HCT116 (cell line): ENCODE results near the gene ZWILCH. TPM values are rescaled to one million over a fixed set of nuclear protein-coding genes. Genes with fewer than 3 reads are reported as not detected.

Experiments used
- ATAC-seq: fragments of 200-7000 bp; cut with Tn5 transposase; 2 replicates; pipeline ENCODE4 v1.9.1; 2020; ENCODE audit warnings: mild to moderate bottlenecking, moderate library complexity
- BruUV-seq: library from RNA; stranded (reverse); fragments of 400-500 nt; replicated peaks from 2 replicates; lab custom pipeline; 2021; lab: Mats Ljungman, UMichigan
- CTCF ChIA-PET: fragments of 300-600 bp; sonication (Branson Sonifier 250); formaldehyde crosslinking; loops from one replicate; lab custom pipeline; 2021; ENCODE audit warnings: antibody characterized with exemption; lab: Charles Lee
- POLR2A ChIA-PET: fragments of 300-600, 350-600 bp; sonication (Branson Sonifier 250); formaldehyde crosslinking; loops from one replicate; lab custom pipeline; 2021; ENCODE audit warnings: antibody characterized with exemption; lab: Charles Lee
- RAD21 ChIA-PET, 2 experiments: fragments of 300-600 bp; sonication (Branson Sonifier 250); formaldehyde crosslinking; loops; one replicate each; lab custom pipeline; 2023; ENCODE audit warnings: low total read pairs in 2 of 2; ENCODE audit not compliant: uncharacterized antibody in 2 of 2, unreplicated experiment in 2 of 2, low non-redundant PET in 1 of 2; lab: Charles Lee
- DNase-seq: peaks from one replicate; pipeline ENCODE4 v3.0.0-alpha.2; 2010; ENCODE audit warnings: low read depth, low spot score
- H2AFZ ChIP-seq: fragments of 200-600 bp; shearing (Covaris generic), sonication (generic); 2 replicates; pipeline ENCODE4 v1.6.1; 2017; ENCODE audit warnings: low read depth, mixed run types, mixed read lengths, antibody characterized with exemption, low read length; ENCODE audit not compliant: poor library complexity, severe bottlenecking
- H3K27ac ChIP-seq: 2 replicates; pipeline ENCODE4 v1.5.1; 2012; ENCODE audit warnings: low read depth, low read length
- H3K27me3 ChIP-seq: fragments of 200-600 bp; sonication (generic); 2 replicates; pipeline ENCODE4 v1.6.1; 2016; ENCODE audit warnings: mixed run types, low read length, mixed read lengths; ENCODE audit not compliant: insufficient read depth
- H3K36me3 ChIP-seq, 2 experiments: fragments of 200-500 bp in 1 of 2; fragments of 200-600 bp in 1 of 2; sonication (Bioruptor generic) in 1 of 2; sonication (generic) in 1 of 2; 2 replicates each; pipeline versions ENCODE4 v1.5.1 to v1.6.1; 2014 to 2016; ENCODE audit warnings: low read length in 2 of 2, inconsistent platforms in 1 of 2, mixed read lengths in 1 of 2, mixed run types in 1 of 2; ENCODE audit not compliant: insufficient read depth in 2 of 2, control insufficient read depth in 1 of 2
- H3K4me1 ChIP-seq, 2 experiments: fragments of 200-600 bp in 1 of 2; sonication (generic) in 1 of 2; 2 replicates each; pipeline versions ENCODE4 v1.5.1 to v1.6.1; 2012 to 2017; ENCODE audit warnings: low read length in 2 of 2, inconsistent platforms in 1 of 2, mild to moderate bottlenecking in 1 of 2, mixed read lengths in 1 of 2, mixed run types in 1 of 2, moderate library complexity in 1 of 2; ENCODE audit not compliant: insufficient read depth in 2 of 2, control insufficient read depth in 1 of 2
- H3K4me2 ChIP-seq: fragments of 200-600 bp; sonication (generic); 2 replicates; pipeline ENCODE4 v1.6.1; 2017; ENCODE audit warnings: mixed run types, low read length, mixed read lengths
- H3K4me3 ChIP-seq, 2 experiments: fragments of 200-600 bp in 1 of 2; sonication (generic) in 1 of 2; replicated peaks in 1 of 2; 2 replicates each; pipeline ENCODE4 v1.5.1; 2011 to 2016; ENCODE audit warnings: low read length in 2 of 2, control low read depth in 1 of 2, low read depth in 1 of 2, mild to moderate bottlenecking in 1 of 2, mixed read lengths in 1 of 2, mixed run types in 1 of 2
- H3K79me2 ChIP-seq: fragments of 200-600 bp; sonication (generic); 2 replicates; pipeline ENCODE4 v1.6.1; 2017; ENCODE audit warnings: mild to moderate bottlenecking, mixed run types, low read length, moderate library complexity, mixed read lengths; ENCODE audit not compliant: insufficient read depth
- H3K9ac ChIP-seq: fragments of 200-600 bp; sonication (generic); 2 replicates; pipeline ENCODE4 v1.6.1; 2016; ENCODE audit warnings: low read length, mixed read lengths
- H3K9me2 ChIP-seq: fragments of 200-600 bp; sonication (generic), shearing (Covaris generic); 2 replicates; pipeline ENCODE4 v1.6.1; 2017; ENCODE audit warnings: mixed run types, mild to moderate bottlenecking, moderate library complexity; ENCODE audit not compliant: insufficient read depth
- H3K9me3 ChIP-seq, 2 experiments: fragments of 200-500 bp in 1 of 2; fragments of 200-600 bp in 1 of 2; sonication (Bioruptor generic) in 1 of 2; sonication (generic) in 1 of 2; 2 replicates each; pipeline ENCODE4 v1.6.1; 2014 to 2017; ENCODE audit warnings: low read length in 2 of 2, mixed read lengths in 2 of 2, inconsistent platforms in 1 of 2, low read depth in 1 of 2, mild to moderate bottlenecking in 1 of 2, mixed run types in 1 of 2, moderate library complexity in 1 of 2; ENCODE audit not compliant: control insufficient read depth in 1 of 2, insufficient read depth in 1 of 2
- H4K20me1 ChIP-seq: fragments of 200-600 bp; sonication (generic), shearing (Covaris generic); 2 replicates; pipeline ENCODE4 v1.6.1; 2017; ENCODE audit warnings: mixed run types, mild to moderate bottlenecking, moderate library complexity; ENCODE audit not compliant: insufficient read depth
- CBX3 ChIP-seq: IDR thresholded peaks from 2 replicates; pipeline ENCODE4 v1.6.1; 2012; ENCODE audit warnings: low read depth
- CEBPB ChIP-seq: IDR thresholded peaks from 2 replicates; pipeline ENCODE4 v1.6.1; 2012; ENCODE audit warnings: low read depth
- EZH2 ChIP-seq: fragments of 200-600 bp; sonication (generic); IDR thresholded peaks from 2 replicates; pipeline ENCODE4 v1.6.1; 2017; ENCODE audit warnings: antibody characterized with exemption, mixed run types
- EZH2phosphoT487 ChIP-seq: fragments of 200-600 bp; IDR thresholded peaks from 2 replicates; pipeline ENCODE4 v1.6.1; 2018; ENCODE audit warnings: antibody characterized with exemption, borderline replicate concordance
- FOSL1 ChIP-seq: IDR thresholded peaks from 2 replicates; pipeline ENCODE4 v1.6.1; 2012; ENCODE audit warnings: low read depth
- JUND ChIP-seq: IDR thresholded peaks from 2 replicates; pipeline ENCODE4 v1.6.1; 2012
- POLR2A ChIP-seq: IDR thresholded peaks from 2 replicates; pipeline ENCODE4 v1.7.0; 2011; ENCODE audit warnings: borderline replicate concordance; ENCODE audit not compliant: insufficient read depth, insufficient read length; ENCODE audit errors: extremely low read depth
- POLR2AphosphoS5 ChIP-seq: IDR thresholded peaks from 2 replicates; pipeline ENCODE4 v1.6.1; 2011; ENCODE audit warnings: mild to moderate bottlenecking, low read depth, low read length, moderate library complexity
- RAD21 ChIP-seq: IDR thresholded peaks from 2 replicates; pipeline ENCODE4 v1.6.1; 2012; ENCODE audit warnings: low read depth, mild to moderate bottlenecking
- SP1 ChIP-seq: IDR thresholded peaks from 2 replicates; pipeline ENCODE4 v1.6.1; 2012; ENCODE audit warnings: low read depth
- SRF ChIP-seq: IDR thresholded peaks from 2 replicates; pipeline ENCODE4 v1.6.1; 2012; ENCODE audit warnings: low read depth
- TCF7L2 ChIP-seq: IDR thresholded peaks from 2 replicates; pipeline ENCODE4 v1.7.0; 2011; ENCODE audit warnings: borderline replicate concordance, inconsistent platforms; ENCODE audit not compliant: insufficient read depth, insufficient read length; ENCODE audit errors: extremely low read depth
- YY1 ChIP-seq: IDR thresholded peaks from 2 replicates; pipeline ENCODE4 v1.6.1; 2011; ENCODE audit warnings: low read length, low read depth, moderate library complexity, mild to moderate bottlenecking; ENCODE audit not compliant: insufficient replicate concordance; ENCODE audit errors: extremely low read depth
- ZFX ChIP-seq: fragments of 450-650 bp; IDR thresholded peaks from 2 replicates; pipeline ENCODE4 v1.6.1; 2017
- ZNF274 ChIP-seq: fragments of 200-500 bp; sonication (Bioruptor generic); IDR thresholded peaks from 2 replicates; pipeline ENCODE4 v1.6.1; 2014; ENCODE audit warnings: mild to moderate bottlenecking, low read depth, low read length, inconsistent platforms
- intact Hi-C: fragments of 100-400 bp; cut with micrococcal nuclease; formaldehyde crosslinking; loops from 2 replicates; pipeline ENCODE4 v1.10.0; 2022
- total RNA-seq: library from RNA; stranded (reverse); gene quantifications from one replicate; pipeline ENCODE4 v1.2.1, GENCODE V29; 2021; ENCODE audit not compliant: unreplicated experiment
- TF ChIP-seq, protein P1 (sequence below), 3 experiments: fragments of 200-600 bp in 1 of 3; sonication (generic) in 1 of 3; IDR thresholded peaks in 2 of 3; conservative IDR thresholded peaks in 1 of 3; 2 replicates each; pipeline ENCODE4 v1.5.1; 2012 to 2017; ENCODE audit warnings: low read depth in 2 of 3, low read length in 2 of 3, antibody characterized with exemption in 1 of 3, borderline replicate concordance in 1 of 3, control low read depth in 1 of 3, mild to moderate bottlenecking in 1 of 3, mixed read lengths in 1 of 3, mixed run types in 1 of 3, moderate library complexity in 1 of 3; ENCODE audit not compliant: insufficient read depth in 1 of 3
- TF ChIP-seq, protein P2 (sequence below): IDR thresholded peaks from 2 replicates; pipeline ENCODE4 v1.6.1; 2012; ENCODE audit warnings: low read depth
- TF ChIP-seq, protein P3 (sequence below): IDR thresholded peaks from 2 replicates; pipeline ENCODE4 v1.6.1; 2011; ENCODE audit warnings: mild to moderate bottlenecking, low read length, moderate library complexity; ENCODE audit not compliant: insufficient replicate concordance; ENCODE audit errors: extremely low read depth

The ZWILCH gene
- total RNA-seq, 1 experiment from 2014 or later: 25.8 TPM

DNA sequence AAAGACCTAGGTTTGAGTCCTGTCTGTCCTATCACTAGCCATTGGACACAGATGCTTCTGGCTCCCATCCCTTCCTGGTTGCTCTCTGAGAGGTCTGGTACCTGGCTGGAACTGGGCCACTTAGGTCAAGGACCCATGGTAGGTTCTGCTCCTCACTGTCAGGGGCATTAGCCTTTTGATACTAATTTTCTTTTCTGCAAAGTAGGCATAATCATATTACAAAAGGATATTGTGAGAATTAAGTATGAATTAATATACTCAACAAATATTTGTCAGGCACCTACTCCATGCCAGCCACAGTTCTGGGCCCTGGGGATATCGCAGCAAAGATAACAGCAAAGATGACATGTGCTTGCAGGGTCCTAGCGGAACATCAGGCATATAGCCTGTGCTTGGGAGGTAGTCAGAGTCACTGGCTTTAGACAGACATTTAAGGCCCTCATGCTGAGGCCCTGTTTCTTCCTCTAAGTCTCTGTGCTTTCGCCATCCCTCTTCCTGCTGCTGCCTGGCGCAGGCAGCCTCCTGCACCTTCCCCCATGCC lies 86.3 kb downstream of the ZWILCH start:
- DNase-seq: no peak
- no peaks in the 10 kb centered on the region for H3K9me3 ChIP-seq
- intact Hi-C loops: no loop called here
- BruUV-seq: no TSS peak
- H3K4me2 ChIP-seq: no peak overlapping the region
- no peaks in the 10 kb centered on the region for H4K20me1 ChIP-seq
- H3K9me2 ChIP-seq: no peaks in the 10 kb centered on the region
- POLR2A ChIA-PET: no interaction called here
- H3K36me3 ChIP-seq: no peaks in the 10 kb centered on the region
- TF ChIP-seq, protein P1, sequence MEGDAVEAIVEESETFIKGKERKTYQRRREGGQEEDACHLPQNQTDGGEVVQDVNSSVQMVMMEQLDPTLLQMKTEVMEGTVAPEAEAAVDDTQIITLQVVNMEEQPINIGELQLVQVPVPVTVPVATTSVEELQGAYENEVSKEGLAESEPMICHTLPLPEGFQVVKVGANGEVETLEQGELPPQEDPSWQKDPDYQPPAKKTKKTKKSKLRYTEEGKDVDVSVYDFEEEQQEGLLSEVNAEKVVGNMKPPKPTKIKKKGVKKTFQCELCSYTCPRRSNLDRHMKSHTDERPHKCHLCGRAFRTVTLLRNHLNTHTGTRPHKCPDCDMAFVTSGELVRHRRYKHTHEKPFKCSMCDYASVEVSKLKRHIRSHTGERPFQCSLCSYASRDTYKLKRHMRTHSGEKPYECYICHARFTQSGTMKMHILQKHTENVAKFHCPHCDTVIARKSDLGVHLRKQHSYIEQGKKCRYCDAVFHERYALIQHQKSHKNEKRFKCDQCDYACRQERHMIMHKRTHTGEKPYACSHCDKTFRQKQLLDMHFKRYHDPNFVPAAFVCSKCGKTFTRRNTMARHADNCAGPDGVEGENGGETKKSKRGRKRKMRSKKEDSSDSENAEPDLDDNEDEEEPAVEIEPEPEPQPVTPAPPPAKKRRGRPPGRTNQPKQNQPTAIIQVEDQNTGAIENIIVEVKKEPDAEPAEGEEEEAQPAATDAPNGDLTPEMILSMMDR (IDR thresholded peaks at IDR 0.05 in 2 of 3, conservative IDR thresholded peaks at IDR 0.05 in 1 of 3; ENCODE audit: borderline replicate concordance in 1 of 3, insufficient read depth in 1 of 3, low read depth in 2 of 3, low read length in 2 of 3): no peak
- TF ChIP-seq CBX3 (no peak), EZH2phosphoT487 (no peak), SRF (no peak), JUND (no peak), POLR2AphosphoS5 (no peak), POLR2A (no peak), CEBPB (no peak), FOSL1 (no peak), TCF7L2 (no peak), EZH2 (no peak), ZNF274 (no peak), YY1 (no peak), SP1 (no peak), RAD21 (no peak), ZFX (no peak)
- TF ChIP-seq, protein P2, sequence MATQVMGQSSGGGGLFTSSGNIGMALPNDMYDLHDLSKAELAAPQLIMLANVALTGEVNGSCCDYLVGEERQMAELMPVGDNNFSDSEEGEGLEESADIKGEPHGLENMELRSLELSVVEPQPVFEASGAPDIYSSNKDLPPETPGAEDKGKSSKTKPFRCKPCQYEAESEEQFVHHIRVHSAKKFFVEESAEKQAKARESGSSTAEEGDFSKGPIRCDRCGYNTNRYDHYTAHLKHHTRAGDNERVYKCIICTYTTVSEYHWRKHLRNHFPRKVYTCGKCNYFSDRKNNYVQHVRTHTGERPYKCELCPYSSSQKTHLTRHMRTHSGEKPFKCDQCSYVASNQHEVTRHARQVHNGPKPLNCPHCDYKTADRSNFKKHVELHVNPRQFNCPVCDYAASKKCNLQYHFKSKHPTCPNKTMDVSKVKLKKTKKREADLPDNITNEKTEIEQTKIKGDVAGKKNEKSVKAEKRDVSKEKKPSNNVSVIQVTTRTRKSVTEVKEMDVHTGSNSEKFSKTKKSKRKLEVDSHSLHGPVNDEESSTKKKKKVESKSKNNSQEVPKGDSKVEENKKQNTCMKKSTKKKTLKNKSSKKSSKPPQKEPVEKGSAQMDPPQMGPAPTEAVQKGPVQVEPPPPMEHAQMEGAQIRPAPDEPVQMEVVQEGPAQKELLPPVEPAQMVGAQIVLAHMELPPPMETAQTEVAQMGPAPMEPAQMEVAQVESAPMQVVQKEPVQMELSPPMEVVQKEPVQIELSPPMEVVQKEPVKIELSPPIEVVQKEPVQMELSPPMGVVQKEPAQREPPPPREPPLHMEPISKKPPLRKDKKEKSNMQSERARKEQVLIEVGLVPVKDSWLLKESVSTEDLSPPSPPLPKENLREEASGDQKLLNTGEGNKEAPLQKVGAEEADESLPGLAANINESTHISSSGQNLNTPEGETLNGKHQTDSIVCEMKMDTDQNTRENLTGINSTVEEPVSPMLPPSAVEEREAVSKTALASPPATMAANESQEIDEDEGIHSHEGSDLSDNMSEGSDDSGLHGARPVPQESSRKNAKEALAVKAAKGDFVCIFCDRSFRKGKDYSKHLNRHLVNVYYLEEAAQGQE: no peak
- TF ChIP-seq, protein P3, sequence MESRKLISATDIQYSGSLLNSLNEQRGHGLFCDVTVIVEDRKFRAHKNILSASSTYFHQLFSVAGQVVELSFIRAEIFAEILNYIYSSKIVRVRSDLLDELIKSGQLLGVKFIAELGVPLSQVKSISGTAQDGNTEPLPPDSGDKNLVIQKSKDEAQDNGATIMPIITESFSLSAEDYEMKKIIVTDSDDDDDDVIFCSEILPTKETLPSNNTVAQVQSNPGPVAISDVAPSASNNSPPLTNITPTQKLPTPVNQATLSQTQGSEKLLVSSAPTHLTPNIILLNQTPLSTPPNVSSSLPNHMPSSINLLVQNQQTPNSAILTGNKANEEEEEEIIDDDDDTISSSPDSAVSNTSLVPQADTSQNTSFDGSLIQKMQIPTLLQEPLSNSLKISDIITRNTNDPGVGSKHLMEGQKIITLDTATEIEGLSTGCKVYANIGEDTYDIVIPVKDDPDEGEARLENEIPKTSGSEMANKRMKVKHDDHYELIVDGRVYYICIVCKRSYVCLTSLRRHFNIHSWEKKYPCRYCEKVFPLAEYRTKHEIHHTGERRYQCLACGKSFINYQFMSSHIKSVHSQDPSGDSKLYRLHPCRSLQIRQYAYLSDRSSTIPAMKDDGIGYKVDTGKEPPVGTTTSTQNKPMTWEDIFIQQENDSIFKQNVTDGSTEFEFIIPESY: no peak
- no peak overlapping the region for H3K27ac ChIP-seq
- H3K79me2 ChIP-seq: no peaks in the 10 kb centered on the region
- no peaks in the 10 kb centered on the region for H3K27me3 ChIP-seq
- ATAC-seq: no peak
- no peak overlapping the region for H2AFZ ChIP-seq
- no peak overlapping the region for H3K4me3 ChIP-seq
- H3K4me1 ChIP-seq: peaks cover 0 to 10% of the 10 kb centered on the region in 2 experiments; a peak in 2 of 4 replicates
- H3K9ac ChIP-seq: no peak overlapping the region
- CTCF ChIA-PET: interaction anchor here (1.2 kb wide), 1 partner anchor 260 kb away, joined by 4 read pairs; no protein-coding TSS in a partner anchor
- RAD21 ChIA-PET: no interaction called here
